Ovary (tissue), 9 donors: Measurements from ENCODE around the gene CNMD. TPM values are rescaled to one million over a fixed set of nuclear protein-coding genes. Genes with fewer than 3 reads are reported as not detected.

ENCODE experiments used
- DNase-seq, 5 donors: peaks; one replicate each; pipeline ENCODE4 v3.0.0-alpha.2; 2019 to 2020
- H3K27ac ChIP-seq, 2 donors: fragments of 200-600 bp; one replicate each; pipeline versions ENCODE4 v1.5.1 to v1.8.0; 2019 to 2022
- H3K27me3 ChIP-seq: fragments of 200-600 bp; one replicate; pipeline ENCODE4 v1.8.0; 2022
- H3K36me3 ChIP-seq: fragments of 200-600 bp; sonication (generic); one replicate; pipeline ENCODE4 v1.5.1; 2019
- H3K4me1 ChIP-seq: one replicate; pipeline ENCODE4 v1.8.1; 2013; ENCODE audit warnings: mild to moderate bottlenecking, moderate library complexity; ENCODE audit not compliant: insufficient read depth
- H3K4me3 ChIP-seq: fragments of 200-600 bp; sonication (generic); one replicate; pipeline ENCODE4 v1.5.1; 2017
- H3K9me3 ChIP-seq, 2 donors: fragments of 200-600 bp in 1 of 2; sonication (generic) in 1 of 2; one replicate each; pipeline versions ENCODE4 v1.5.1 to v1.8.1; 2013 to 2019; ENCODE audit warnings: mild to moderate bottlenecking in 1 of 2, moderate library complexity in 1 of 2
- CTCF ChIP-seq, 3 donors: fragments of 450-650 bp in 2 of 3; fragments of 200-600 bp in 1 of 3; IDR thresholded peaks; one replicate each; pipeline versions ENCODE4 v1.5.1 to v1.8.0; 2016 to 2022; ENCODE audit warnings: antibody characterized with exemption in 3 of 3, mild to moderate bottlenecking in 1 of 3
- EP300 ChIP-seq: sonication (generic); formaldehyde crosslinking; IDR thresholded peaks from one replicate; pipeline ENCODE4 v1.6.1; 2017; ENCODE audit warnings: antibody characterized with exemption
- POLR2A ChIP-seq: fragments of 450-650 bp; IDR thresholded peaks from one replicate; pipeline ENCODE4 v1.6.1; 2017; ENCODE audit warnings: antibody characterized with exemption, mild to moderate bottlenecking, moderate library complexity
- WGBS, 3 donors: extraction: QIAGEN DNeasy Blood & Tissue Kit in 1 of 3; methylation state at CpG; one replicate each; pipeline versions ENCODE4 v1.1.5 to v1.1.7; 2013 to 2017; 5-methylcytosine and 5-hydroxymethylcytosine counted together
- intact Hi-C, 4 donors: fragments of 100-400 bp; cut with DNase I; formaldehyde crosslinking; loops; one replicate each; pipeline versions ENCODE4 v1.11.0 to v1.15.1; 2022 to 2023
- polyA plus RNA-seq, 2 donors: library from polyadenylated mRNA; stranded (reverse); fragments of 200-250 nt in 1 of 2; fragments of 350-450 nt in 1 of 2; fragmentation: Illumina TruSeq in 1 of 2; extraction: RNeasy Lipid Tissue Mini Kit (QIAGEN cat#74804) in 1 of 2; gene quantifications; one replicate each; pipeline ENCODE4 v1.2.3, GENCODE V29; 2013 to 2014
- total RNA-seq, 7 donors: library from RNA; depleted of rRNA in 2 of 7; stranded (reverse); fragments of >200 nt in 2 of 7; fragmentation: NEBNext Ultra II Directional in 3 of 7; extraction: Animal tissue kit (Norgen Biotek cat#: 25700) in 3 of 7; gene quantifications; one replicate each; pipeline versions ENCODE4 v1.1.0 to v1.2.4, GENCODE V29; 2016 to 2023
- donor health status: DM: no; HTN: no; CAD: no; lungs with moderate emphysema.
- donor health status: DM: no; HTN: no; CAD: no.
- donor health status: Bipolar disorder and iron deficiency.
- donor health status: DM: yes; HTN: yes; CAD: no.
- donor health status: DM: no; HTN: no; CAD: no.
- donor health status: DM: yes; HTN: yes; CAD: no.

Gene CNMD
- total and polyA plus RNA-seq, 9 donors, result not detected

DNA sequence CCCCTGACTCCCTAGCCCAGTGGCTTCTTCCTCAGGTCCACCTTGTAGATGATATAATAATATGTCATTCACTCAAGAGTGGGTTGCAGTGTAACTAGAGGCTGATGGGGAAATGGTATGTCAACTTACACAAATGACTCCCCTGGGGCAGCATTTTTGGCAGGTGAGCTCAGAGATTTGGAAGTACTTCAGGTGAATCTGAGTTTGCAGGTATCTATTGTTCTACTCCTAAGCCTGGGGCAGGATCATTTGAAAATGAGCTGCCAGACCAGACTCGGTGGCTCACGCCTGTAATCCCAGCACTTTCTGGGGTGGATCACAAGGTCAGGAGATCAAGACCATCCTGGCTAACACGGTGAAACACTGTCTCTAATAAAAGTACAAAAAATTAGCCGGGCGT lies 11.6 kb upstream of the CNMD start:
- Histone ChIP-seq H3K4me1 (no peaks in the 10 kb centered on the region), H3K9me3 (no peaks in the 10 kb centered on the region), H3K27ac (no peak overlapping the region), H3K36me3 (no peaks in the 10 kb centered on the region), H3K4me3 (no peak overlapping the region), H3K27me3 (no peaks in the 10 kb centered on the region)
- WGBS, 3 donors, result 84 to 93% (median 87%) methylated on average over 5 of the region's 5 CpGs
- DNase-seq, result no peak
- TF ChIP-seq CTCF (IDR thresholded peaks at IDR 0.05) (no peak), POLR2A (no peak), EP300 (no peak)
- intact Hi-C loops, result no loop called here

DNA sequence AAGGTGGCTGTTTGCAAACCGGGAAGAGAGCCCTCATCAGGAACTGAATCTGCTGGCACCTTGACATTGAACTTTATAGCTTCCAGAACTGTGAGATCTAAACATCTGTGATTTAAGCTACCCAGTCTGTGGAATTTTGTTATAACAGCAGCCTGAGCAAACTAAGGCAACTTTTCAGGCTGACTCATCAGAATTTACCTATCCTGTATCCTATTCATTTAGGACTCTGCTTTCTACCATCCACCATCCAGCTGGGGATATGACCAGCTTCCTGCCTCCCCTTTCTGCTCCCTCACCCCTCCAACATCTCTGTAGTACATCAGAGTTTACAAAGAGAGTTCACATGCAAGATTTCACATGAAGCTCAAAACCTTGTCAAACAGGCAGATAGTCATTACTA lies 11.1 kb upstream of the CNMD start:
- 73 to 80% (median 76%) methylated on average over 1 of the region's 1 CpG for WGBS, 3 donors
- no peak for DNase-seq
- intact Hi-C loops, result no loop called here

GRCh38 chr13:52749419-52749818 lies 9.8 kb upstream of the CNMD start:
- WGBS, 3 donors, result 6 to 9% (median 6%) methylated on average over 5 of the region's 5 CpGs
- Histone ChIP-seq H3K27me3 (no peaks in the 10 kb centered on the region), H3K4me1 (no peaks in the 10 kb centered on the region), H3K36me3 (no peaks in the 10 kb centered on the region), H3K9me3 (no peaks in the 10 kb centered on the region), H3K4me3 (no peak overlapping the region), H3K27ac (no peak overlapping the region)
- TF ChIP-seq POLR2A (no peak), CTCF (IDR thresholded peaks at IDR 0.05) (no peak), EP300 (no peak)
- intact Hi-C loops, result no loop called here
- no peak for DNase-seq

More for the DNA sequence above, 11.1 kb upstream of the CNMD start:
- TF ChIP-seq CTCF (IDR thresholded peaks at IDR 0.05) (no peak), POLR2A (no peak), EP300 (no peak)
- Histone ChIP-seq H3K27ac (no peak overlapping the region), H3K9me3 (no peaks in the 10 kb centered on the region), H3K4me1 (no peaks in the 10 kb centered on the region), H3K36me3 (no peaks in the 10 kb centered on the region), H3K27me3 (no peaks in the 10 kb centered on the region), H3K4me3 (no peak overlapping the region)

- H3K9me3 ChIP-seq, result no peaks in the 10 kb centered on the region
- H3K4me3 ChIP-seq, result no peak overlapping the region
- WGBS, 3 donors, result 65 to 82% (median 66%) methylated on average over 3 of the region's 3 CpGs
- TF ChIP-seq CTCF (IDR thresholded peaks at IDR 0.05) (no peak), POLR2A (no peak), EP300 (no peak)
- no peak overlapping the region for H3K27ac ChIP-seq
- H3K36me3 ChIP-seq, result no peaks in the 10 kb centered on the region
- H3K4me1 ChIP-seq, result no peaks in the 10 kb centered on the region
- no peak for DNase-seq
- intact Hi-C loops, result no loop called here
- H3K27me3 ChIP-seq, result no peaks in the 10 kb centered on the region
Observed at GRCh38 chr13:52746141-52746540, 6.5 kb upstream of the CNMD start.
